ENCODE results near the gene HNMT.

Gene HNMT

DNA sequence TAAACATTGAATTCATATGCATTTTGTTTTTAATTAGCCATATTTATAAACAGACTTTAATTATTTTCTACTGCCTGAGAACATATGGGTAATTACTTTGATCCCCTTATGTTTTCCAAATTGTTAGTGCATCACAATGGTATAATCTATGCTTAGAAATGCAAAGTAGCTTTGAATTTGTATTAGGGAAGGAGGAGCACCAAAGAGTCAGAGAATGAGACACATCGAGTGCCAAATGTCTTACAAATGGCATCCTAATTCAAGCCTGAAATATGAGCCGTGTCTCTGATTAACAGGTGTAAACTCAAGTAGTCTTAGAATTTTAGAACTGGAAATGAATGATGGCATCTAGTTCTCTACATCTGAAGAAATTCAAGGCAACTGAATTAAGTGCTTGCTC, 8.7 kb upstream of the HNMT start:
- DNase-seq (ENCODE audit: insufficient read length, low spot score) (no peak), FAIRE-seq (no peak)
- TF ChIP-seq, protein P1, sequence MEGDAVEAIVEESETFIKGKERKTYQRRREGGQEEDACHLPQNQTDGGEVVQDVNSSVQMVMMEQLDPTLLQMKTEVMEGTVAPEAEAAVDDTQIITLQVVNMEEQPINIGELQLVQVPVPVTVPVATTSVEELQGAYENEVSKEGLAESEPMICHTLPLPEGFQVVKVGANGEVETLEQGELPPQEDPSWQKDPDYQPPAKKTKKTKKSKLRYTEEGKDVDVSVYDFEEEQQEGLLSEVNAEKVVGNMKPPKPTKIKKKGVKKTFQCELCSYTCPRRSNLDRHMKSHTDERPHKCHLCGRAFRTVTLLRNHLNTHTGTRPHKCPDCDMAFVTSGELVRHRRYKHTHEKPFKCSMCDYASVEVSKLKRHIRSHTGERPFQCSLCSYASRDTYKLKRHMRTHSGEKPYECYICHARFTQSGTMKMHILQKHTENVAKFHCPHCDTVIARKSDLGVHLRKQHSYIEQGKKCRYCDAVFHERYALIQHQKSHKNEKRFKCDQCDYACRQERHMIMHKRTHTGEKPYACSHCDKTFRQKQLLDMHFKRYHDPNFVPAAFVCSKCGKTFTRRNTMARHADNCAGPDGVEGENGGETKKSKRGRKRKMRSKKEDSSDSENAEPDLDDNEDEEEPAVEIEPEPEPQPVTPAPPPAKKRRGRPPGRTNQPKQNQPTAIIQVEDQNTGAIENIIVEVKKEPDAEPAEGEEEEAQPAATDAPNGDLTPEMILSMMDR (IDR thresholded peaks at IDR 0.05; ENCODE audit: insufficient read depth, missing control alignments), result no peak

DNA sequence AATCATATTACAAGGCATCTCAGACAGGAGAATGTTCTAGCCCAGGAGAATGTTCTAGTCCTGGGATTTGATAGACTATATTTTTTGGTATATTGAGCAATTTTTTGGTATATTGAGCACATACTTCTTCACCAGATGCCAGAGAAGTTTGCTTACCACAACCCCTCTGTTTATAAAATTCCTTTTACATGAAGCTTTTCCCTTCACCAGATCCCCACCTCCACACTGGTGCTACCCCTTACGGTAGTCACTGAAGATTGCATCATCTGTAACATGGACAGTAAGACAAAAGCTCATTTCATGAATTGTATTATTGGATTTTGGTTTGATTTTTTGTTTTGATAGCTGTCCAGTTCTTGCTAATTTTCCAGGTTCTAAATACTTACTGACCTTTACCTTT, 7.2 kb upstream of the HNMT start:
- no peak for FAIRE-seq
- TF ChIP-seq, protein P1 (IDR thresholded peaks at IDR 0.05; ENCODE audit: insufficient read depth, missing control alignments), result no peak
- no peak for DNase-seq (ENCODE audit: insufficient read length, low spot score)

DNA sequence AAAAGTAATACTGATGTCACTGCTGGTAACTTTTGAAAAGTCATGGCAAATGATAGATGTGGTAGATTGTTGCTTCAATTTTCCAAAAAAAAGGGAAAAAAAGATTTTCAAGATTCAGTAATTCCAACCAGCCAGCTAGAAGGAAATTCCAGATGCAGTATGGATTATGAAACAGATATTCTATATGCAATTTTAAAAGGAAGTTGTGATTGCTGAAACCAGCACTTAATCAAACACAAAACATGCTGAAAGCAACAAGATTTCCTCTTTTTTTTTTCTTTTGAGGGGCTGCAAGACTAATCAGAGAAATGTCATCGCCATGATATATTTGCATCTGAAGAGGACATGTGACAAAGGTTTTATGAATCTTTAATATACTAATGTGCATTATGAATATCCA, 5.1 kb upstream of the HNMT start:
- DNase-seq (ENCODE audit: insufficient read length, low spot score), result no peak
- no peak for FAIRE-seq
- TF ChIP-seq, protein P1 (IDR thresholded peaks at IDR 0.05; ENCODE audit: insufficient read depth, missing control alignments), result no peak

DNA sequence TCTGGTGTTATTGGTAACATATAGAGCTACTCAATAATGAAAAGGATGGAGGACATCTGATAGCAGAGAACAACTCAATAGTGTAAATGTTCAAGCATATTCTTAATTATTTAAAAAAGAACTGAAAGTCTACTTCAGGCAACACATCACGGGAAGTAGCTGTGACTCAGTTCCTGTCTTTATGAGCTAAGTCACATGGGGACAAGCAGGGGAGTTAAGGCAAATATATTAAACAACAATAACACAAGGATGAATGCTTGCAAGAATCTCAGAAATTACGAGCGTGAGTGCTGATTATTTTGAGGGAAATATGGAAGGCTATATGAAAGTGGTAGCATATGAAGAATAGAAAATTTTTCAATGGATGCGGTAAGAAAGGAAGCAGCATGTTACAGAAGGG, 4.0 kb upstream of the HNMT start:
- TF ChIP-seq, protein P1 (IDR thresholded peaks at IDR 0.05; ENCODE audit: insufficient read depth, missing control alignments), result no peak
- DNase-seq (ENCODE audit: insufficient read length, low spot score) (no peak), FAIRE-seq (no peak)

DNA sequence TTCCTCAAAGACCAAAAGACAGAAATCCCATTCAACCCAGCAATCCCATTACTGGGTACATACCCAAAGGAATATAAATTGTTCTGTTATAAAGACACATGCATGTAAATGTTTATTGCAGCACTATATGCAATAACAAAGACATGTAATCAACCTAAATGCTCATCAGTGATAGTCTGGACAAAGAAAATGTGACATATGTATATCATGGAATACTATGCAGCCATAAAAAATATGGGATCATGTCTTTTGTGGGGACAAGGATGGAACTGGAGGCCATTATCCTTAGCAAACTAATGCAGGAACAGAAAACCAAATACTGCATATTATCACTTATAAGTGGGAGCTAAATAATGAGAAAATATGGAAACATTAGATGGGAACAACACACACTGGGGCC, 2.7 kb upstream of the HNMT start:
- FAIRE-seq, result no peak
- TF ChIP-seq, protein P1 (IDR thresholded peaks at IDR 0.05; ENCODE audit: insufficient read depth, missing control alignments), result no peak
- no peak for DNase-seq (ENCODE audit: insufficient read length, low spot score)

DNA sequence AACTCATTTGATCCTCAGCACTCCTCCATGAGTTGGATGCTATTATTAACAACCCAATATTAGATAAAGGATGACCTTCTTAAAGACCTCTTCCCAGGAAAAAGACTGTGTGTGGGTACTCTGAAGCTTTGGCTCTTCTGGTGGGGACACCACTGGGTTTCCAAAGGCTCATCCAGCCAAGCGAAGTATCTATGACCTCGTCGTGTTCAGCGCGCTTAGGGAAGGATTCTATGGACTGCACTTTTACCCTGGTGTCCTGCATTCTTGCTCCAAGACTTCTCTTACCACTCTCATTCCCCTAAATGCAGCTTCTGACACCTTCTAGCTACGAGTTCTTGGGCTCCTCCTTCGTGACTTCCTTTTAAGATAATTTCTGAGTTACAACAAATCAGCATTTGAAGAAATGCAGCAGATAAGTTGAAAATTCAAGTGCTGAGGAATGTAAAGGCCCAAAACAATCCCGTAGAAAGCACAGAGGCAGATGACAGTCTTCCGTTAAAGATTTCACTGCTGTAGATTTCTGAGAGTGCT, 673 bp upstream of the HNMT start:
- FAIRE-seq, result no peak
- no peak for DNase-seq (ENCODE audit: insufficient read length, low spot score)
- TF ChIP-seq, protein P1 (IDR thresholded peaks at IDR 0.05; ENCODE audit: insufficient read depth, missing control alignments), result no peak

DNA sequence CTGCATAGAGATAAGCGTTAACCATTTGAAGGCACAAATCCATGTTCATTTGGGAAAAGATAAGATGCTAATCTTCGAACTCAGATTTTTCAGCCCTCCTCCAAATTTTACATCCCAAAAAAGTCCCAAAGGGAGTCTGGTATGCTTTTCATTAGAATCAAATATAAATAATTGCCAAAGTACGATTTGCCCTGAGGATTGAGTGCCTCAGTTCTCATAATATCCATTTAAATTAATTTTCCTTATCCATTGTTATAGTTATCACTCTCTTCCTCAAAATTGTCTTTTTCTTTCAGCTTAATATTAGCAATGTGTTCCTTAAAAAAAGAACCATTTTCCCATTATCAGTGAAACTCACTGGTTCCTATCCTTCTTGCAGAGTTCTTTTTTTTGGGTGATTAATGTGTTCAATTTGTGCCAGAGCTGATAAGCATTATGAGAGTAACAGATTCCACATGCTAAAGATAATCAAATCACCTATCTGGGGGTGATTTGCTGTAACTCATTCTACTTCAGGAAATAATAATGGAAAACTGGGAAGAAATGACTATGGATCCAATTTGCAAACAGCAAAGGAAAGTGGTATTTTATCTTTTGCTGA, 686 bp downstream of the HNMT start:
- TF ChIP-seq, protein P1 (IDR thresholded peaks at IDR 0.05; ENCODE audit: insufficient read depth, missing control alignments), result no peak
- FAIRE-seq (no peak), DNase-seq (ENCODE audit: insufficient read length, low spot score) (no peak)
